Activated CD8-positive, alpha-beta memory T cell treated with anti-CD3 and anti-CD28 coated beads, Interleukin-2, amount 50 U/mL, for 24 hours (primary cell): ENCODE results near the gene DHRSX.
"Not testable (repeated sequence)": the region's sequence is repeated elsewhere in the genome, so short reads cannot be mapped to it uniquely, and the experiment has no call there.

Experiments
- DNase-seq: peaks from one replicate; pipeline ENCODE4 v3.0.0-alpha.2; 2020; ENCODE audit errors: extremely low read depth

DHRSX gene

DNA sequence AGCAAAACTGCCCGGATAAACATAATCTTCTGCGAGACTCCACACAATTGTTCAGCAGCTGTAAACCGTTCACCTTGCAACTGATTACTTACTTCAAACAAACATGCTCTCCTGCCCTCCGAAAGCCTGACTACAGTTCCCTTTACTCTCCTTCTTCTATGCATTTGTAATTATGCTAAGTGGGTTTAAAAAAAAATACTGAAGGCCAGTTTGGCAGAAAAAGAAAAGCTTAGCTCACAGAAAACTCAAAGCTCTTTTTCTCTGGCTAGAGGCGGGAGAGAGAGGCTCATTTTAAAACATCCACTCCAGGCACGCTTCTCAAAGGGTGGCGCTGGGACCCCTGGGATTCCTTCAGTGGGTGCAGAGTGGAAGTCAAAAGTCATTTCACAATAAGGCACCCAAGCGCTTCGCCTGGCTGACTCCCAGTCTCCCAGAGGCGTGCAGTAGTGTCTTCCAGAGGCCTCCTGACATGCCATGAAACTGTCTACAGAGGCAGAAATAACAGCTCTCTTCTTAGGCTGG, 1.9 kb downstream of the DHRSX start:
- DNase-seq = no peak

- DNase-seq = no peak
Measured at GRCh38 chrX:2497961-2498780, 2.6 kb downstream of the DHRSX start.

DNA sequence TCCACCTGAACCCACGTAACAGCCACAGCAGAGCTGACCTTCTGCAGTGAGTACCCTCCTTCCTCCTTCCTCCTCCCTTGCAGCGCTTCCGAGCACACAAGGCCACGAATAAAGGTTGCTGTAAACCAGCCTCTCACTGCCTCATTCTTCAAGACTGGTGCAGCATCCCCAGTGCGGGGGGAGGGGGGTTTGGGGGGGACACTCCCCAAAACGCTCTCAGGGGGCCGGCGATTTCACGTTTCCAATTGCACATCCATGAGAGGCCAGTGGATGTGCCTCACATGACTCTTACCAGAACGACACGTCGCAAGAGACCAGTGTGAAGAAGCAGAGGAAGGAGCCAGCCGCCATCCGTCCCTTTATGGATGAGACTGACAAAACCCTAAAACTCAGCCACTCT, 5.2 kb downstream of the DHRSX start:
- DNase-seq = no peak

DNA sequence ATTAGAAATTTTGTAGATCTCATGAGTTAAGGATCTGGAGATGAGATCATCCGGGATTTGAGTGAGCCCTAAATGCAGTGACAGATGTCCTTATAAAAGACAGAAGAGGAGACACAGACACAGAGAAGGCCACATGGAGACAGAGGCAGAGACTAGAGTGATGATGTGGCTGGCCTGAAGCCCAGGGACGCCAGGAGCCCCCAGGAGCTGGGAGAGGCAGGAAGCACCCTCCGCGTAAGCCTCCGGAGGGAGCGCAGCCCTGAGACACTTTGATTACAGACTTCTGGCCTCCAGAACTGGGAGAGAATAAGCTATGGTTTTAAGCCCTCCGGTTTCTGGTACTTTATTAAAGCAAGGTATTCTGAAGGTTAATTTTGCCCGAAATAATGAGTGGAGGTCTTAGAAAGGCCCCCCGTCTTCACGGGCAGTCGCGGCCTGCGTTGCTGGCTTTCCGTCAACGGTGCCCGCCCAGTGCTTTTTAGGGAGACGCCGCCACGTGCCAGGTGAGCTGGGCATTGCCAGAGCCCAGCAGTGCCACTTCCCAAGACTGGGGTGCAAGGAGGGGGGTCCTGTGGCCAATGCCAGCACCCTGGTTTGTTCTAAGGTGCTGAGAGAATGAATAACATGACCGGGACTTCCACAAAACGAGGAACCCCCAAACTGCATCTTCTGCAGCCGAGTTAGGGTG, 8.1 kb downstream of the DHRSX start:
- DNase-seq = no peak

GRCh38 chrX:2490634-2491033, 10.1 kb downstream of the DHRSX start:
- no peak for DNase-seq

DNA sequence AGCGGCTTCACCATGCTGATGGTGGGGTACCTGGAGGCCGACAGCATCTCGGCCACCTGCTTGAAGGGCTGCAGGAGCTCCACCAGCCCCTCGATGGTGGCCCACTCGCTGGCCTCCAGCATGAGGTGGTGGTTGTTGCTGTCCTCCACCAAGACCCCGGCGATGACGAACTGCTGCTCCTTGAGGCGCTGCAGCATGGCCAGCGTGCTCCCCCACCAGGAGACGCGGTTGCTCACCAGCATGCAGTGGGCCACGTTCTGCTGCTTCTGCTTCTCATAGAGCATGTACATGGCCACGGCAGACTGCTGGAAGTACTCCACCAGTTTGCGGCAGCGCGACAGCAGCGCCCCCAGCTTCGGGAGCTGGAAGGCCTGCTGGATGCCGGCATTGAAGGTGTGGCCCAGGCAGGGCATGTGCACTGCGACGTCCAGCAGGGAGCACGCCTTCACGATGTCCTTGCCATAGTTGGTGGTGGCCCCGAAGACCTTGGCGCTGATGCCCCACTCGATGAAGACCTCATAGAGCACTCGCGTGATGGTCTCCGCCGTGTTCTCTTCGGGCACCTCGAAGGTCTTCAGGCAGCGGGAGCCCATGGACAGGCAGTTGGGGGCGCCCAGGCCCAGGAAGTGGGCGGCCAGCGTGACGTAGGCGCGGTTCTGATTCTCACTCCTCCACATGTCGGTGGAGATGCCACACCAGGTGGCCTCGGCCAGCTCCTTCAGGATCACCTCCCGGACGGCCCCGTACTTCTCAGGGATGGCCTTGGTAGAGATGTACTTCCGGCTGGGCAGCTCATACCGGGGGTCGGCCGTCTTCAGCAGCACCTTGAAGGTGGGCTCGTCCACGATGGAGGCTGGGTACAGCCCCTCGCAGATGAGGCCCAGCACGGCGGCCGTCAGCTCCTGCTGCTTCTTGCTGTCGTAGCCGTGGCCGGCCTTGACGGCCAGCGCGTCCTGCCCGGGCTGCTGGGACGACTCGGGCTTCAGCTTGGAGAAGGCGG, 11.0 kb downstream of the DHRSX start:
- DNase-seq = no peak

DNA sequence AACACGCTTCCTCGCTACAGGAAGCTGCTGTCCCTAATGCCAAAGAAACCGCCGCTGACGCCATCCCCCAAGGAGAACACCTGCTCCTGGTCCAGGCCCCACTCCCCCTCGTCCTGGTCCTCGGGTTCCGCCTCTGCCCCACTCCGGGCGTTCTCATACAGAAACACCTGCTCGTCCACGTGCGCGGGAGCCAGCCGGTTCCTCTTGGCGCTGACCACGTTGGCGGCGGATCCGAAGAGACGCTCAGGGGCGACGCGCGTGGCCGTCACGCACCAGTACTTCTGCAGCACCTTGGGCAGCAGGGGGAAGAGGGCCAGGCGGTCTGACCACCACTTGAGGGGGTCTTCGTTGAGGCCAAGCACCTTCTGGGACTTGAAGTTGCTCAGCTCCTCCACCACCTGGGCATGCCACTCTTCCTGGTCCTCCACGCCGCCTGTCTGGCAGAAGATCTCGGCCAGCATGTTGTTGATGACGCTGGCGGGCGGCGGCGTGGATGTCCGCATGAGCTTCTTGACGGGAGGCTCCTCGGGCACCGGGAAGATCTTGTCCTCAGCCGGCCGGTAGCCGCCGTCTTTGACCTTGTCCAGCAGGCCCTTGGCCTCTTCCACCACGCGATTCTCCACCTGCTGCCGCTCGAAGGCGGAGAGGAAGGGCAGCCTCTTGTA, 12.0 kb downstream of the DHRSX start:
- no peak for DNase-seq

GRCh38 chrX:2487366-2487765, 13.4 kb downstream of the DHRSX start:
- no peak for DNase-seq

DNA sequence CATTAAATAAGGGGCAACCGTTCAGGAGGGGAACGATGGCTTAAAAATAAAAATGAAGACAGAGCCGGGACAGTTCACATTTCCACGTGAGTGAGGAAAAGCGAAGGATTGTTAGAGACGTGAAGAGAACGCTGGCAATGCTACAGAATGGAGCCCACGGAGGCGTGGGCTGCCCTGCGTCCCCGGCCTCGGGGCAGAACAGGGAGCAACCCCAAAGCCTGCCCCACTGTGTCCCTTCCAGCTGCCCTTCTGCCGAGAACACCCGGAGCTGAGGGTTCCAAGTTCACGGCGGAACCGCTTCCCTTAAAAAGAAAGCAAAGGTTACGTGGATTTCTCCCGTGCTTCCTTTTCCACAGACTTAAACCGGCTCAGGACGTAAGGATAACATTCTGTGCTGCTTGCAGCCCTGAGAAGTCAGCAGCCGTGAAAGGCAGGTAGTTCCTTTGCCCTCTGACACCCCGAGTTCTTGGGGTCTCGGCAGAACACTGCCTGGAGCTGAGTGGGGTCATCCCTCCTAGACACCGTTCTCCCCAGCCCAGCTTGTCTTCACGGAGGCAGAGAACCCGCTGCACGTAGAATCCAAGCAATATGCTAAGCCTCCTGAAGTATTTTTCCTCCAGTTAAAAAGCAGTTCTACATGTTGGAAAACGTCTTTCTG, 14.2 kb downstream of the DHRSX start:
- DNase-seq = no peak

GRCh38 chrX:2485789-2486345, 14.9 kb downstream of the DHRSX start:
- no peak for DNase-seq

DNA sequence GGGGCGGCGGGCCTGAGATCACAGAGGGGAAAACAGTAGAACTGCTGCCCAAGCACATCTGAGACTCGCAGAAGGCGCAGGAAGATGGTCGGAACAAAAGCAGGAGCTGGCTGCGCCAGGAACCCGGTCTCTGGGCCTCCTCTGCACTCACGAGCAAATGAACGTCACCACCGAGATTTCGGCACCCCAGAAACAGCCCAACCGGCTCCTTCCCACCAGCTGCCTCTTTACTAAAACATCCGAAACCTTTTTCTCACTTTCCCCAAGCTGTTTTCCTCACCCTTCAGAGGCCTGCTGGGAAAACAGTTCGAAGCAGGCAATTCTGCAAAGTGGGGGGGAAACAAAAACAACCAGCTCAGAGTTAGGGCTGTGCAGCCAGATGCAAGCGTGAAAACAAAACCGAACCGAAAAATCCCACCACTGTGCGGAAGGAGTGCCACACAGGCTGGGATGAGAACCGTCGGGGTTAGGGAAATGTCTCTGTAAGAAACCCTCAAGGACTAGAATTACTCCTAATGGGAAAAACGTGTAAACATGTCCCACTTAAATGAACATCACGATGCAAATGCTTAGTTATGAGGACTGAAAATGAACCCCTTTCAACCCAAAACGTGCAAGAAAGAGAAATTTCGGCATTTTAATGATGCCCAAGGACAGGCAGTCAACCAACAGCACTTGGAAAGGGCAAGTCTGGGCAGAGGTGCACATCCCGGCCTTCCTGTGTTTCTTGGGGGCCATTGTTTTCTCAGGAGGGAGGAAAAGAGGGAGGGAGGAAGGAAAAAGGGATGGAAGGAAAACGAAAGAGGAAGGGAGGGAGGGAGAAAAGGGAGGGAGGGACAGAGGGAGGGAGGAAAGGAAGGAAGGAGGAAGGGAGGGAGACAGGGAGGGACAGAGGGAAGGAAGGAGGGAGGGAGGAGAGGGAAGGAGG, 15.8 kb downstream of the DHRSX start:
- no peak for DNase-seq

GRCh38 chrX:2484256-2484655, 16.5 kb downstream of the DHRSX start:
- DNase-seq = no peak

DNA sequence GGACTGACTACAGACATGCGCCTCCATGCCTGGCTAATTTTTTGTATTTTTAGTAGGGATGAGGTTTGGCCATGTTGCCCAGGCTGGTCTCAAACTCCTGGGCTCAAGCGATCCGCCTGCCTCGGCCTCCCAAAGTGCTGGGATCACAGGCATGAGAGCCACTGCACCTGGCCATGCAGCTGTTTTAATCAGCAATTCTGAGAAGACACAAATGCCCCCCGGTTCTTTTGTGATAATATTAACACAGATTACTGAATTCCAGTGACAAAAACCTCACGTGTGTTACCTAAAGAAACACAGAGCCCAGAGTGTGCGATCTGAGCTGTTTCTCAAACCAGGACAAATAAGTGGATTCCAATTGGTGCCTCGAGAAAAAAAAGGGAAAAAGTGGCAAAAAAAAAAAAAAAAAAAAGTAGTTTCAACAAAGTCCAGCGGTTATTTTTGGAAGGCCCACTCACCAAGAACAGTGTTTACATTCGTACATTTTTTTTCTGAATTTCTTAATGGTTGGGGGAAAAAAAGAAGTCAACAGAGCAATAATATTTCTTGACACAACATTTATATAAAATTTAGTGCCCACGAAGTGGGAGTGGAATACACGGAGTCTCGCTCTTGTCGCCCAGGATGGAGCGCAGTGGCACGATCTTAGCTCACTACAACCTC, 17.2 kb downstream of the DHRSX start:
- no peak for DNase-seq

- not testable (repeated sequence) for DNase-seq
Measured at GRCh38 chrX:2481597-2481996, 19.2 kb downstream of the DHRSX start.

DNA sequence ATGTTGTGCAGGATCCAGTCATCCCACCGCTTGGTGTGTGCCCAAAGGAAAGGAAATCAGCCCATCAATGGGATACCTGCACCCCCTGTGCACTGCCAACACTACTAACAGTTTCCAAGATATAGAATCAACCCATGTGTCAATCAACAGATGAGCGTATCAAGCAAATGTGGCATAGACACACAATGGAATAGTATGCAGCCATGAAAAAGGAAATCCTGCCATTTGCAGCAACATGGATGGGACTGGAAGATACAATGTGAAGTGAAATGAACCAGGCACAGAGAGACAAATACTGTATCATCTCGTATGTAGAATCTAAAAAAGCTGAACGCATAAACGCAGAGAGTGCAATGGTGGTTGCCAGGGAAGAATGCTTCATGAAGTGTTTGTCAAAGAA, 20.8 kb downstream of the DHRSX start:
- DNase-seq = not testable (repeated sequence)

- DNase-seq = no peak
Measured at GRCh38 chrX:2479420-2479780, 21.4 kb downstream of the DHRSX start.

DNA sequence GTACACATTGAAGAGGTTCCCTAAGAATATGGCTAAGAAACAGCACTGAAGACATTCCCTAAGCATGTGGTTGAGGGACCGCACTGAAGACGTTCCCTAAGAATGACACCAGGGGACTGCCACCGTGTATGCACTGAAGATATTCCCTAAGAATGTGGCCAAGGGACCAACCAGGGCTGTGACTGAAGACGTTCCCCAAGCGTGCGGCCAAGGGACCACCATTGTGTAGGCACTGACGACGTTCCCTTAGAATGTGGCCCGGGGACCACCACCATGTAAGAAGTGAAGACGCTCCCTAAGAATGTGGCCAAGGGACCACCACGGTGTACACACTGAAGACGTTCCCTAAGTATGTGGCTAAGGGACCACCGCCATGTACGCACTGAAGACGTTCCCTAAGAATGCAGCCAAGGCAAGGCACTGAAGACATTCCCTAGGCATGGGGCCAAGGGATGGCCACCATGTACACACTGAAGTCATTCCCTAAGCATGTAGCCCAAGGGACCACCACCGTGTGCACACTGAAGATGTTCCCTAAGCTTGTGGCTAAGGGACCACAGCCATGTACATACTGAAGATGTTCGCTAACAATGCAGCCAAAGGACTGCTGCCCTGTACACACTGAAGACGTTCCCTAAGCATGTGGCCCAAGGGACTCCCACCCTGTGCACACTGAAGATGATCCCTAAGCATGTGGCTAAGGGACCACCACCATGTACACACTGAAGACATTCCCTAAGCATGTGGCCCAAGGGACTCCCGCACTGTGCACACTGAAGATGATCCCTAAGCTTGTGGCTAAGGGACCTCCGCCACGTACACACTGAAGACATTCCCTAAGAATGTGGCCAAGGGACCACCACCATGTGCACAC, 22.0 kb downstream of the DHRSX start:
- DNase-seq = no peak

GRCh38 chrX:2477313-2477712, 23.5 kb downstream of the DHRSX start:
- not testable (repeated sequence) for DNase-seq
